ENCODE measurements around the gene MTCH1. TPM values are rescaled to one million over a fixed set of nuclear protein-coding genes. Genes with fewer than 3 reads are reported as not detected.

Gene MTCH1
- polyA plus RNA-seq, 2 of the 4 experiments (the other 2 are of a cell fraction): 65.4 to 112 TPM

- 67% methylated on average over 10 of the region's 11 CpGs for WGBS (ENCODE audit: missing lambda C conversion rate)
- H3K4me2 ChIP-seq: no peak overlapping the region
- DNase-seq (ENCODE audit: low read depth in 1 of 2, low spot score in 1 of 2): no peak
- H3K9me3 ChIP-seq: no peaks in the 10 kb centered on the region
- H3K27ac ChIP-seq: no peak overlapping the region
- POLR2A ChIA-PET: no interaction called here
- CTCF ChIA-PET: interaction anchor here (0.6 to 3.6 kb wide), 8 partner anchors 14 to 206 kb away, joined by 3 to 26 read pairs (median 3); partner anchors contain the start of gene C6orf89
- H3K4me3 ChIP-seq: no peak overlapping the region
- H3K4me1 ChIP-seq: no peaks in the 10 kb centered on the region
- no peak for ATAC-seq
- TF ChIP-seq GATA3 (IDR thresholded peaks at IDR 0.05; ENCODE audit: borderline replicate concordance) (no peak), CBX8 (IDR thresholded peaks at IDR 0.05) (no peak), JUN (IDR thresholded peaks at IDR 0.05) (no peak), E2F6 (IDR thresholded peaks at IDR 0.05; ENCODE audit: borderline replicate concordance, low read depth) (no peak), NR3C1 (IDR thresholded peaks at IDR 0.05) (no peak), EHF (CRISPR knock-in tag; IDR thresholded peaks at IDR 0.05) (no peak), MAFK (IDR thresholded peaks at IDR 0.05; ENCODE audit: partially characterized antibody) (no peak), HDAC2 (IDR thresholded peaks at IDR 0.05) (no peak), RNF2 (IDR thresholded peaks at IDR 0.05; ENCODE audit: borderline replicate concordance, low read depth) (no peak), MAX (IDR thresholded peaks at IDR 0.05) (no peak), FOSL2 (IDR thresholded peaks at IDR 0.05) (no peak), FOSL2 (CRISPR knock-in tag; IDR thresholded peaks at IDR 0.05) (no peak), HOXA7 (CRISPR knock-in tag; IDR thresholded peaks at IDR 0.05) (no peak), CBX2 (IDR thresholded peaks at IDR 0.05; ENCODE audit: borderline replicate concordance, low read depth) (no peak), RCOR1 (IDR thresholded peaks at IDR 0.05; ENCODE audit: low read depth, low read length) (no peak), POLR2AphosphoS2 (conservative IDR thresholded peaks at IDR 0.05; ENCODE audit: low read length) (no peak)
- FAIRE-seq: no peak
These were observed 18.3 kb upstream of the MTCH1 start for GRCh38 chr6:37004044-37004980.

GRCh38 chr6:36999751-37000125, 13.7 kb upstream of the MTCH1 start:
- ChIA-PET CTCF (no interaction called here), POLR2A (interaction anchor here (1.2 kb wide), 1 partner anchor 14 kb away, joined by 3 read pairs; the partner anchor contains the start of gene MTCH1)
- Histone ChIP-seq H3K4me2 (no peak overlapping the region), H3K4me1 (no peaks in the 10 kb centered on the region), H3K9me3 (no peaks in the 10 kb centered on the region), H3K27ac (no peak overlapping the region), H3K4me3 (no peak overlapping the region)
- ATAC-seq (no peak), FAIRE-seq (no peak), DNase-seq (ENCODE audit: low read depth in 1 of 2, low spot score in 1 of 2) (no peak)
- TF ChIP-seq EP300 (IDR thresholded peaks at IDR 0.05): no peak
- TF ChIP-seq ZNF302 (CRISPR knock-in tag; IDR thresholded peaks at IDR 0.05): no peak
- TF ChIP-seq RAD21 (conservative IDR thresholded peaks at IDR 0.05 in 1 of 2, IDR thresholded peaks at IDR 0.05 in 1 of 2): no peak
- TF ChIP-seq GATA3 (IDR thresholded peaks at IDR 0.05; ENCODE audit: borderline replicate concordance): no peak
- no peak for TF ChIP-seq ZSCAN20 (CRISPR knock-in tag; IDR thresholded peaks at IDR 0.05)
- no peak for TF ChIP-seq ZC3H11A (IDR thresholded peaks at IDR 0.05)
- TF ChIP-seq REST (IDR thresholded peaks at IDR 0.05): no peak
- no peak for TF ChIP-seq RNF2 (IDR thresholded peaks at IDR 0.05; ENCODE audit: borderline replicate concordance, low read depth)
- TF ChIP-seq PBX3 (IDR thresholded peaks at IDR 0.05): no peak
- TF ChIP-seq TP53 (CRISPR knock-in tag; IDR thresholded peaks at IDR 0.05): no peak
- TF ChIP-seq MAZ (IDR thresholded peaks at IDR 0.05; ENCODE audit: borderline replicate concordance, low read depth, low read length): no peak
- no peak for TF ChIP-seq CTCF (IDR thresholded peaks at IDR 0.05)
- no peak for TF ChIP-seq HOXA7 (CRISPR knock-in tag; IDR thresholded peaks at IDR 0.05)
- TF ChIP-seq NPAS2 (CRISPR knock-in tag; IDR thresholded peaks at IDR 0.05; ENCODE audit: borderline replicate concordance): no peak
- no peak for TF ChIP-seq USF2 (IDR thresholded peaks at IDR 0.05)
- no peak for TF ChIP-seq HES2 (IDR thresholded peaks at IDR 0.05)
- WGBS (ENCODE audit: missing lambda C conversion rate): 85% methylated on average over 4 of the region's 4 CpGs

Data from A549 (cell line).